ENCODE results near the gene KIZ.
"Not testable (repeated sequence)": the region's sequence is repeated elsewhere in the genome, so short reads cannot be mapped to it uniquely, and the experiment has no call there.

KIZ gene

DNA sequence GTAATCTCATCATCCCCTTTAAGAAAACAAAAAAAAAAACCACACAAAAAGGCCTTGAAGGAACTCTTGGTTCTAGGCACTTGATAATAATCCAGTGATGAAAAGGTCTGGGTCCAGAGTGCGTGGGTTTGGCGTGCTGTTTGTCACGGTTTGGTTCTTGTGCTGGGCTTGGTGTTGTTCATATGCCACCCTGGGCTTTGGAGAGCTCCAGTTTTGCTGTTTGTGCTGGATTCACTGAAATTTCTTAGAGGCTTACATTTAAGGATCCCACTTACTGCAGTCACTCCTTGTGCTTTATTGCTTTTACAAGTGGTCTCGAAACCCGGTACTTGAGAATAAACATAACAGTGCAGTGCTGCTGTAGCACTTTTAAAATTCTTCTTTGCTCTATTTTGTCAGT is 108.4 kb downstream of the KIZ start:
- DNase-seq: no peak

DNA sequence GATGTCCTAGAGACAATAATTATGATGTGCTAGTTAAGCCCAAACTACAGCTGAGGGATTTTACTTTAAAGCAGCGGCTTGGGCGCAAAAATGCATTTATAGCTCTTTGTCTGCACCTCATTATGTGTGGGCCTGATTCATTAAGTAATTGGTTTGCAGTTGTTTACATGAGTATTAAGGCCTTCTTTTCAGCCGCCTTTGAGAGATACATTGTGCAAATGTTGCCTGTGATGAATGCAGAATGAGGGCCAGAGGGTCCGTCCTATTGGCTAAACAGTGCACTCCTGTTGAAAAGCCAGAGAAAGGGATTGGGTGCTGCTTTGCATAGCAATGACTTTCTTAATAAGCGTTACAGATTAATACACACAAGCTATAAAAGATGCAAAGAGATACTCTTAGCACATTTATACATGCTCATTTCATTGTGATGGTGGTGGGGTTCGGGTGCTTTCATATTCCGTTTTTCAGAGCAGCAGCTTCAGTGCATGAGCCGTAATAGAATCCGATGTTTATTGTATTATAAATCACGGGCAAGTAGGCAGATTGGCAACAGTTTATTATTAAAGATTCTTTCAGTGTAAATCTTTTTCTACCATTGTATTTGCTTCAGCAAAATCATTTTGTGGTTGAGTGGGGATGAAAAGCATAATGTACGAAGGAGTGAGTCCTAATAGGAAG is 109.1 kb downstream of the KIZ start:
- no peak for DNase-seq

DNA sequence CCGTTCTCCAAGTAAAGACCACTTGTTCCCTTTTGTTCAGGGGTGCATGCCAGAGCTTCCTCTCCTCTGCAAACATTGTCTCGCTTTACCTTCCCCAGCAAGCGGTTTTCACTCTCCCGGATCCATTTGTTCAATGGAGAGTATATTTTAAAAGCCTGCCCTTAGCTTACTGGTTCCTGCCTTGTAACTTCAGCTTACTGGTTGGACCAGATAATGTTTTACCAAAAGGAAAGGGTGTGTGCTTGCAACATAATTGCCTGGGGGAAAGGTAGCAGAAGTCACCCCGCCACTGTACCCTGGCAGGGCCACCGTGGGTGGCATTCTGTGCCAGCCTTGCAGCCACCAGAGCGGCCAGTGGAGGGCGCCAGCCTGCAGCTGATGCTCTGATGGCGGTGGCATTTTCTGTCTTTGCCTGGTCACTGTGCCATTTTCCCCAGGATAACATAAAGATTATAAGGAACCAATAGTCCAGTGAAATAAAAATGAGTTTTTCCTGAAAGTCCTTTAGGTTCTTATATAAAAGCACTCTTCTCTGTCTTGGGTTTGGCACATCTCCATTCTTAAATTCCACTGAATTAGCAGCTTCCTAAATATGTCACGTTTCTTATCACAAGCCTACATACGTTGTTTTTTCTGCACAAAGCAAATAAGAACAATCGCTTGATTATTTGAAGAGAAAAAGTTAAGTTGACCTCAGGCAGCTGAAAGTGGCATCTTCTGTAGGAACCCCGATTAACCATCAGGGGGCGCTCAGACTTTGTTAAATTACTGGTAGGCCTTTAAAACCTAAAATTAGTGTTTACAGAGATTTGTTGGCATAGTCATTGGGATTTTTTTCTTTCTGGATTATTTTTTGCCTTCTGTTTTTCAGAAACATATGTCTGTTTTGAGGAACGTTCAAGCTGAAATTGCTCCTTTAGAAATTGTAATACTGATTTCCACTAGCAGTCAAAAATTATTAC is 109.9 kb downstream of the KIZ start:
- DNase-seq: peak; percentile 19

DNA sequence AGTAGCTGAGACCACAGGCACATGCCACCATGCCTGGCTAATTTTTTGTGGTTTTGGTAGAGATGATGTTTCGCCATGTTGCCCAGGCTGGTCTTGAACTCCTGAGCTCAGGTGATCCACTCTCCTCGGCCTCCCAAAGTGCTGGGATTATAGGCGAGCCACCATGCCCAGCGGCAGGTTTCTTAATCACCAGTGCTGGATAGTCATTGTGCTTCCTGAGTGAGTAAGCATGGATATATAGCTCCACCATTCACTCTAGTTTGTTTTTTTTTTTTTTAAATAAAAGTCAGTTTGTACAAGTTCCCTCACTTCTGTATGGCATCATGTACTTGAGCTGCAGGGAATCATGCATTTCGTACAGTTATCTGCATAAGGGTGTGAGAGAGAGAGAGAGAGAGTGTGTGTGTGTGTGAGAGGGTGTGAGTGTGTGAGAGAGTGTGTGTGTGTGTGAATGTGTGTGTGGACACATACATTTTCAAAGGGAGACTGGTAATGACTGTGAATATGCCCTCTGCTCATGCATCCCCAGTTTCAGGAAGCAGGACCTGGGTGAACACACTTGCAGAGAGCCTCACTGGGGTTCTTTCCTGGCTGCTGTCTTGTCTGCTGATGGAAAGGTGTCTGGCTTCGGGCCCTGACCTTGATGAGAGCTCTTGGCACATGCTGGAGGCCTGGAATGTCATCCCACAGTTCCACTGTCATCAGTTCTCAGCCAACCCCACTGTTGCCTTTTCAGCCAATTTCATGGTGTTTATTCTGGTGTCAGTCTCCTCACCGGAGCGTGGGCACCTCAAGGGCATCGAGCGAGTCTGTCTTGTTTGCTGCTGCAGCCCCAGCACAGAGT is 112.3 kb downstream of the KIZ start:
- DNase-seq: no peak

DNA sequence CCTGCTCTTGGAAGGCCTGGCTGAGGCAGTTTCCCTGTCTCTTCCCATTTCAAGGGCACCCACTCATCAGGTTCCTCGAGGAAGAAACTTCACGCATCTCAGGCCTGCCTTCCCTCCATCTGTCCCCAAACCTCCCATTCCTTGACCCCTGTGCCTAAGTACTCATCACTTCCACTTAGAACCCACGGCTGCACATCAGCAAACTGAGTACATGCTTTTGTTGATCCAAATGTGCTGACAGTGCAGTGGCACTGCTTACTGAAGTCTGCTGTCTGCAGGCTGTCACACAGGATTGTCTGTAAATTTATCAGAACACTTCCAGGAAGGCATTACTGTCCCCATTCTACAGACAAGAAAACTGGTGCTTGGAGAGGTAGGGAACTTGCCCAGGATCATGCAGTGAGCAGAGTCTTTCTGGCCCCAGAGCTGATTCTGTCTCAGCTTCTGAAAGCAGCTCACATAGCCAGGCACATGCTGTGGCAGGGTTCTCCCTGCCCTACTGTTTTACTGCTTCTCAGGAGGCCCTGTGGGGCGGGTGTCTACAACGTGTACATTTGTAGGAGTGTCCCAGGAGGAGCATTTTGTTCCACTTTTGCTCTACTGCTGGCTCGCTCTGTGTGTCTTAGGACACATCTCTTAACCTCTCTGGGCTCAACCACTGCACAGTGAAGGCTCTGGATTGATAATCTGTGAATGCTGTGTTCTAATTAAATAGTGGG is 113.1 kb downstream of the KIZ start:
- no peak for DNase-seq

DNA sequence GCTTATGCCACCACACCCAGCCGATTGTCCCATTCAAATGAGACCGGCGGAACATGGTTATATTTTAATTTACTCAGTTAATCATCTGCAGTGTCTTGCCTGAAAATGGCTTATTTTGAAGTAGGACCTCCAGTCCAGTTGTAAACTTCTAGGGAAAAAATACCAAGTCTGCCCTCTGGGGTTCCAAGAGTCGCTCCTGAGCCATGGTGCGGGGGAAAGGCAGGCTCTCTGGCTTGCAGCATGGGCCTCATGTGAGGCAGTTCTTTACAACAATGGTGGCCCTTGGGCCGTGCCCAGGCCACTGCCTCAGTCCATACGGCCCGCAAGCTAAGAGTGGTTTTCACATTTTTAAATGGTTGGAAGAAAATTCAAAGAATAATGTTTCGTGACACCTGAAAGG is 114.5 kb downstream of the KIZ start:
- DNase-seq: no peak

DNA sequence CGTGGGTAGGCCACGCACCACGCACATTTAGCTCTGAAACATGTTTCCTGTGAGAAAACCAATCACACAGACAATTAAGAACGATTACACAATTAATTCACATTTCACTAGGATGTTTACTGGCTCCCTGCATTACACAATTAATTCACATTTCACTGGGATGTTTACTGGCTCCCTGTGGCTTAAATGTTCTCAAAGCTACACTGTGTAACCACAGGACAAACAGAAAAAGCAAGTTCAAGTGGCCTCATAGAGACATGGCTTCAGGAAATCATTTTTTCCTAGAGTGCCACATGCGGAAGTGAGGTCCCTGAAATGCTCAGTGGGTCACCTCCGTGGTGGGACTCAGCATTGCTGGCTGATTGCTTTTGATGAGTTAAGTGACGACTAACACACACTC is 115.5 kb downstream of the KIZ start:
- DNase-seq: no peak

DNA sequence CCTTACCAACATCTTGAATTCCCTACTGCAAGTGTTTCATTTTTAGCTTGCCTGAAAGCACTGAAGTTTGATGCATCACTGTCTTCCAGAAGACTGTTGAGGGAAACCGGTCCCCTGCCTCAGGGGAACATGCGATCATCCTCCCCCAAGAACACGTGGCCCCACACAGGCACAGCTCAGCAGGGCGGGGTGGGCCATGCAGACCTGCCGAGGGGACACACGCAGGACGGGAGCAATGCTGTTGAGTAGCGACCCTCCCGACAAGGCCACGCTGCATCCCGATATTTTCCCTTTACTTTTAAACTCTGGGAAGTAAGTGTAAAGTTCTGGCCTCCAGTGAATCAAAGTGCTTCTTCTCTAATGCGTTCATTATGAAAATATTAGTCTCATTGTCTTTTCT is 117.9 kb downstream of the KIZ start:
- no peak for DNase-seq

DNA sequence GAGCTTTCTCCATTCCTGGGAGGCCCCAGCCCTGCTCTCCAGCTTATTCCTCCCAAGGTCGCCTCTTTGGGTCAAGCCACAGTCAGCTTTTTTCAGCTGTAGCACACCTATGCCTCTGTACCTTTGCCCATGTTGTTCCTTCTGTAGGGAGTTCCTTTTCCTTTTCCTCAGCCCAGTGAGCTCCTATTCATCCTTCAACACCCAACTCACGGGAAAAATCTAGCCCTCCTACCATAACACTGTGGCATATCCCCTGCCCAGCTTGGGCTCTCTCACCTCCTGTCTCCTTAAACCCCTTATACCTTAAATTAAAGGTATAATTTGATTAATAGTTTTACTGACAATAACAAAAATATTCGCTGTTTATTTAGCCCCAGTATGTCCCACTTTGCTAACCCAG is 118.9 kb downstream of the KIZ start:
- DNase-seq: no peak

DNA sequence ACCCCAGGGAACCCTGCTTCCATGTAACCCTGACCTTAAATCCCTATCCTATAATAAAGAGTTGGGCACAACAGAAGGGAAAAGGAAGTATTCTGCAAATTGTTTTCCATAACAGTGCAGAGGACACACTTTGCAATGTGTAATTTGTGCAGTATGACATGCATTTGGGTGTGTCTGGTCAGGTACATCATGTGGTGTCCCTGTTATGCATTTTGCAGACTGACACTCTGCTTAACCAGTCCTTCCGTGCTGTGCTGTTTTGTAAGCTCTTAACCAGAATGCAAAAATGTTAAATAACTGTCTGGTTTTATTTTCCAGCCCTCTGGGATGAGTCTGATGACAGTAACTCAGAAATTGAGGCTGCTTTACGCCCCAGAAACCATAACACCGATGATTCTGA is 120.3 kb downstream of the KIZ start:
- DNase-seq: no peak

DNA sequence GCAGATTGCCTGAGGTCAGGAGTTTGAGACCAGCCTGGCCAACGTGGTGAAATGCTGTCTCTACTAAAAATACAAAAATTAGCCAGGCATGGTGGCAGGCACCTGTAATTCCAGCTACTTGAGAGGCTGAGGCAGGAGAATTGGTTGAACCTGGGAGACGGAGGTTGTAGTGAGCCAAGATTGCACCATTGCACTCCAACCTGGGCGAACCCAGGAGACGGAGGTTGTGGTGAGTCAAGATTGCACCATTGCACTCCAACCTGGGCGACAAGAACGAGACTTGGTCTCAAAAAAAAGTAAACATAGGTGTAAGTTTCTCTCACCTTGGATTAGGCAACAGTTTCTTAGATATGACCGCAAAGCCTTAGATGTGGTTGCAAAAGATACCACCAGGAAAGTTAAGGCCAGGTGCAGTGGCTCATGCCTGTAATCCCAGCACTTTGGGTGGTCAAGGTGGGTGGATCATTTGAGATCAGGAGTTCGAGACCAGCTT is 121.8 kb downstream of the KIZ start:
- not testable (repeated sequence) for DNase-seq

DNA sequence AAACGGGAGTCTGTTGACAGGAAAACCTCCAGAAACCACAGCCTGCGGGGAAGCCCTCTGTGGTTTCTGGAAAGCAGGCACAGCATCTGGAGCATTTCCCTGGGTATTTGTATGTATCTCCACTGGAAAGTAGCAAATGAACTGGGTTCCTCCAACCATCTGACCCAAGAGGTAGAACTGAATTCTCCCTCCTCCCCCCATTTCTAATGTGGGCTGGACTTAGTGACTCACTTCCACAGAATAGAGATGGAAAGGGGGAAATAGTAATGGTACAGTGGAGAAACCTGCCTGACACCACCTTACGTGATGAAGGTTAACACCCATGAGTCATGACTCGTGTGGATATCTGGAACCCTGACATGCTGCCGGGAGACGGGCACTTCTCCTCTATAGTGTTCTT is 125.4 kb downstream of the KIZ start:
- DNase-seq: no peak

DNA sequence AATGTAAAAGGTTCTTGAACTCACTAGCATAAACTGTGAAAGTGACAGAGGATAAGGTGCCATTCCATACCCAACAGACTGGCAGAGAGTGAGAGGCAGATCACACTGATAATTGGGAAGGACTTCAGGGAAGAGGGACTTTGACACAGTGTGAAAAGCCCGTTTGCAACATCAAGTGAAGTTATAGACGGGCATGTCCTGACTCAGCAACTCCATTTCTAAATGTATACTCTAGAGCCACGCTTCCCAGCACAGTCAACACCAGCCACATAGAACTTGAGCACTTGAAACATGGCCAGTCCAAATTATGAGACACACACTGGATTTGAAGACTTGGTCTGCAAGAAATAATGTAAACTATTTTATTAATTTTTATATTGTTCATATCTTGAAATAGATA is 131.3 kb downstream of the KIZ start:
- no peak for DNase-seq

DNA sequence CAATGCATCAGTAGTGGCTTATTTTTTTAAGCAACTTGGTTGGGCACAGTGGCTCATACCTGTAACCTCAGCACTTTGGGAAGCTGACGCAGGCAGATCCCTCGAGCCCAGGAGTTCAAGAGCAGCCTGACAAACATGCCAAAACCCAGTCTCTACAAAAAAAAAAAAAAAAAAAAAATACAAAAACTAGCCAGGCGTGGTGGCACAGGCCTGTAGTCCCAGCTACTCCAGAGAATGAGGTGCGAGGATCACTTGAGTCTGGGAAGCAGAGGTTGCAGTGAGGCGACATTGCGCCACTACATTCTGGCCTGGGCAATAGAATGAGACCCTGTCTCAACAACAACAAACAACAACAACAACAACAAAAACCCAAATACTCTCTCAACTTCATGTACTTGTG is 132.5 kb downstream of the KIZ start:
- no peak for DNase-seq

DNA sequence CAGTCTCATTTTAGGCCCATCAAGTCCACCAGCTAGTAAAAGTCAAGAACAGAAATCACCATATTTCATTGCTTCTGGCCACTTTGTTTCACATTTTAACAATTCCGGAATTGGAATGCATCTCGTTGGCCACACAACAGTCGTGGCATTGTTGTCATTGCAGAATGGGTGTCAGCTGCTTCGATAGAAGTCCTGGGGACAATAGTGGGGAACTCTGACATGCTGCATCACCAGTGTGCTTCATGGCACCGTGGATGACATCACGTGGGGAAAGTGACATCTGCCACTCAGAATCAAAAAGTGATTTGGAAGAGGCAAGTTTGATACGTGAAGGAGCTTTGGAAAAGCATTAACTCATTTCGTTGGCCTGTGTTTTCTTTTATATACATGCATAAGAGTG is 133.5 kb downstream of the KIZ start:
- DNase-seq: no peak

DNA sequence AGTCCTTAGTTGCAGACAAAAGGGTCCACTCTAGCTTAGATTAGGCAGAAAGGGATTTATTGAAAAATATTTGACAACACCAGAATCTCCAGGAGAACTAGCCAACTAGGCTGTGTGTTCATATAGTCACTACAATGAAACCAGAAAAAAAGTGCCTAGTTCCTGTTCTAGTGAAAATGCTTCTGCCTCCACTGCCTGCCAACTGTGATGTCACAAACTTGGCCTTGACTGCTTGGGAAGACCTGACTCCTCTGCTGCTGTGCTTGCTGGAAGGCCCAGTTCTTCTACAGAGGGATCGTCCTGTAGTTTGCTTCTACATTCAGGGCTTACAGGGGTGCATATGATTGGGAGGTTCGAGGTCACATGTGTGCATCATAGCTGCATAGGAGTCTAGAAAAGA is 136.9 kb downstream of the KIZ start:
- no peak for DNase-seq

DNA sequence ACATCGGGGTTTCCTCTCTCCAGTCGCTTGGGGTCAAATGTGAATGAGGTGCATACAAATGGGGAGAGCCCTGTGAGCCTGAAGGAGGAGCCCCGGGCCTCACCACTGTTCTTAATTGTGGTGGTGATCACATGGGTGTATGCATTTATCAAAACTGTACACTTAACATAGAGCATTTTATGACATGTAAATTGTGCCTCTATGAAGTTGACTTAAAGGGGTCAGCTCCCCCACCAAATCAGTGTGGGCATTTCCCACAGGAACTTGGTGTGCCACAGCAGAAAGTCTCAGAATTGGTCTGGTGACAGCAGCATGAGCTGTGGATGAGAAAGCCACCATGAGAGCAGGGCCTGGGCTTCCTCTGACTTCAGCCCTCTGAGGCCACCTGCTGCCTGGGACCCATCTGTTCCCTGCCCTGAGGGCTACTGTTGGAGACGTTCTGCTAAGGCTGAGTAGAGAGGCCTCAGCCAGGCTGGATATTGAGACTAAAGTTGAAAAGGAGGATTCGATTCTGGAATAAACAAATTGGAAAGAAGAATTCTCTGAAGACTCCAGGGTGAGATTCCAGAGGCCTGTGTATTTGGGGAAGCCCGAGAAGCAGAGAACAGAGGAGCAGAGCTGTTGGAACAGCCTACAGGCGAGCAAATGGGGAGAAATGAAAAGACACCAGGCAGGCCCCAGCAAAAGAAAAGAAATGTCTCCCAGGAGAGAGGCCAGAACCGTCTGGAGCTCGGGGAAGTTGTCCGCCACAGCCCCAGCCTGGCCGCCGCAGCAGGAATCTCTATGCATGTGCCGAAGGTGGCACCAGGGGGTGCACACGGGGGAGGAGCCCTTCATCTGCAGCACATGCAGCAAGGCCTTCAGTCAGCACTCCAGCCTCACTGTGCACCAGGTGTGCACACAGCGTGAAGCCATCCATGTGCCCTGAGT is 139.6 kb downstream of the KIZ start:
- no peak for DNase-seq

DNA sequence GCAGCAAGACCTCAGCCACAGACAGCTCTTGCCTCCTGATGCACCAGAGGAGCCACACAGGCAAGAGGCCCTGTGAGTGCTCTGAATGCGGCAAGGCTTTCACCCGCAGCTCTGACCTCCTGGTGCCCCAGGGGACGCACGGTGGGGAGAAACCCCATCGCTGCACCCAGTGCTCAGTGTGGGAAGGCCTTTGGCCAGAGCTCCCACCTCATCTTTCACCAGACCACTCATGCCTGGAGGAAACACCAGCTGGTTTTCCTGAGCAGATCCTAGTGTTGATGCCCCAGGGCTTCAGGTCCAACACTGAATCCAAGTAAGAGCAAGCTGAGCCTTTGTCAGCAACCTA is 140.3 kb downstream of the KIZ start:
- no peak for DNase-seq

DNA sequence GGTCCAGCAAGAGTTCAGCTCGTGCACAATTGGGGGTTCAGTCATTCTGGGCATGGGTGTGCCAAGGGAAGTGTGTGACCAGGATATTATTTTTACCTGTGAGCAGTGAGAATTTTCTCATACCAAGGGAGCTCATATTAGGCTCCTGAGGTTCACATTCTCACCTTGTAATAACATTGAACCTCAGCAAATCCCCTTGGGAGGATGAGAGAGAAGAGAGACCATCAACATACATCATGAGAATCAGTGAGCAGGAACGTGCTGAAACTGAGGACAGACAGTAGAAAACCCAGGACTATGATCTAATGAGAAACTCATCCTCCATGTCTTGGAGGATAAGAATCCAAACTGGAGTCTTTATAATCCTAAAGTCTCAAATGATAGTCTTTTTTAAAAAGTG is 143.9 kb downstream of the KIZ start:
- DNase-seq: no peak

DNA sequence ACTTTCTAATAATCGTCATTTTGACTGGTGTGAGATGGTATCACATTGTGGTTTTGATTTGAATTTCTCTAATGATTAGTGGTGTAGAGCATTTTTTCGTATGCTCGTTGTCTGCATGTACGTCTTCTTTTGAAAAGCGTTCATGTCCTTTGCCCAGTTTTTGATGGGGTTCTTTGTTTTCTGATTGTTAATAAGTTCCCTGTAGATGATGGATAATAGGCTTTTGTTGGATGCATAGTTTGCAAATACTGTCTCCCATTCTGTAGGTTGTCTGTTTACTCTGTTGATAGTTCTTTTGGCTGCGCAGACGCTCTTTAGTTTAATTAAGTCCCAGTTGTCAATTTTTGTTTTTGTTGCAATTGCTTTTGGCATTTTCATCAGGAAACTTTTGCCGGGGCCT is 144.9 kb downstream of the KIZ start:
- no peak for DNase-seq

DNA sequence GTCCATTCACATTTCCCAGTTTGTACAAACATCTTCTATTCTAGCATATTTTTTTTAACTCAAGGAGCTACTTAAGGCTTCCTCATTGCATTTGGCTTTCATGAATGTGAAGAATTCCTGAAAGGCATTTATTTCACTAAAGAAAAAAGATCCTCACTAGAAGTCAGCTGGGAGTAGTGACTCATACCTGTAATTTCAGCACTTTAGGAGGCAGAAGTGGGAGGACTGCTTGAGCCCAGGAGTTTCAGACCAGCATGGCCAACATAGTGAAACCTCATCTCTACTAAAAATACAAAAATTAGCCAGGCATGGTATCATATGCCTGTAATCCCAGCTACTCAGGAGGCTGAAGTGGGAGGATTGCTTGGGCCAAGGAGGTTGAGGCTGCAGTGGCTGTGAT is 146.4 kb downstream of the KIZ start:
- DNase-seq: no peak

DNA sequence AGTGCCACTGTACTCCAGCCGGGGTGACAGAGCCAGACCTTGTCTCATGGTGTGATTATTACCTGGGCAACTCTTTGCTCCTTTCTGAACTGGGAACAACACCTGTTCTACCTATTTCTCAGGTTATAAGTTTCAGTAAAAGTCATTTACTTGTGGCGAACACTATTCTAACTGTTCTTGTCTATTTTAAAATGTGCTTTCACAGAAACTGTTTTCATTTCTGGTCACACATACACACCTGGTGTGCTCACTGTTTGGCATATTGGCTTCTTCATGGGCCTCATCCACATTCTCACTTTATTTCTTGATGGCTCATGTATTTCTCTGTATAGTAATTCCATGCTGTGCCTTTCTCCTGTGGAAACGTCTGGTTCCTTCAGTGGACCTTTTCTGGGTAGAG is 146.8 kb downstream of the KIZ start:
- DNase-seq: no peak
